Right ventricle myocardium superior (tissue), 1 donor: ENCODE results near the gene NKPD1. TPM values are rescaled to one million over a fixed set of nuclear protein-coding genes. Genes with fewer than 3 reads are reported as not detected.

ENCODE experiments used
- ATAC-seq: fragments of 200-7000 bp; cut with Tn5 transposase; one replicate; pipeline ENCODE4 v1.9.1; 2020; ENCODE audit warnings: mild to moderate bottlenecking; ENCODE audit not compliant: poor library complexity
- DNase-seq: peaks from one replicate; pipeline ENCODE4 v3.0.0-alpha.2; 2020
- intact Hi-C: fragments of 100-400 bp; cut with DNase I; formaldehyde crosslinking; loops from one replicate; pipeline ENCODE4 v1.11.2; 2022
- total RNA-seq: library from RNA; stranded (reverse); fragmentation: NEBNext Ultra II Directional; extraction: Animal tissue kit (Norgen Biotek cat#: 25700); gene quantifications from one replicate; pipeline ENCODE4 v1.2.1, GENCODE V29; 2021
- donor health status: DM: no; HTN: yes; CAD: no; lungs with severe emphysema.

Gene NKPD1
- total RNA-seq, 1 donor from 2014 or later, result not detected

- DNase-seq (no peak), ATAC-seq (peak; percentile 0)
- intact Hi-C loops, result loop anchor here (5.0 kb wide), 1 partner anchor 86 kb away; the partner anchor contains the start of gene PPP1R37
These were observed 17.1 kb upstream of the NKPD1 start, which contains the start of gene TRAPPC6A for GRCh38 chr19:45177817-45178261. TRAPPC6A (minus strand) TSS chr19:45178237; CDS start chr19:45178218, 19 bp downstream.

GRCh38 chr19:45175515-45176345 is 14.9 kb upstream of the NKPD1 start:
- DNase-seq (no peak), ATAC-seq (no peak)
- intact Hi-C loops, result loop anchor here (5.0 kb wide), 1 partner anchor 83 kb away; the partner anchor contains the start of gene PPP1R37

GRCh38 chr19:45173816-45174215 is 13.0 kb upstream of the NKPD1 start:
- ATAC-seq (no peak), DNase-seq (peak; percentile 8)
- intact Hi-C loops, result no loop called here

- no peak for ATAC-seq
- DNase-seq, result peak; percentile 24
These were observed 11.9 kb upstream of the NKPD1 start for GRCh38 chr19:45172611-45173208.

GRCh38 chr19:45172173-45172572 is 11.4 kb upstream of the NKPD1 start:
- intact Hi-C loops, result no loop called here
- DNase-seq, result peak; percentile 42
- peak; percentile 8 for ATAC-seq

More at GRCh38 chr19:45172611-45173208, 11.9 kb upstream of the NKPD1 start:
- intact Hi-C loops, result no loop called here

- ATAC-seq (no peak), DNase-seq (peak; percentile 40)
- intact Hi-C loops, result no loop called here
These were observed 10.4 kb upstream of the NKPD1 start for GRCh38 chr19:45171211-45171623.

- ATAC-seq (no peak), DNase-seq (no peak)
- intact Hi-C loops, result no loop called here
These were observed 9.6 kb upstream of the NKPD1 start for GRCh38 chr19:45170146-45171106.

GRCh38 chr19:45169602-45170001 is 8.8 kb upstream of the NKPD1 start:
- DNase-seq, result no peak
- intact Hi-C loops, result no loop called here

GRCh38 chr19:45168767-45169351 is 8.1 kb upstream of the NKPD1 start:
- no peak for DNase-seq
- ATAC-seq, result no peak
- intact Hi-C loops, result no loop called here

More at GRCh38 chr19:45169602-45170001, 8.8 kb upstream of the NKPD1 start:
- ATAC-seq, result no peak

GRCh38 chr19:45166723-45167252 is 6.0 kb upstream of the NKPD1 start:
- intact Hi-C loops, result no loop called here
- ATAC-seq (no peak), DNase-seq (no peak)

- intact Hi-C loops, result no loop called here
These were observed 4.0 kb upstream of the NKPD1 start for GRCh38 chr19:45164577-45165335.

GRCh38 chr19:45163751-45164460 is 3.1 kb upstream of the NKPD1 start:
- no peak for DNase-seq
- ATAC-seq, result no peak
- intact Hi-C loops, result no loop called here

More at GRCh38 chr19:45164577-45165335, 4.0 kb upstream of the NKPD1 start:
- DNase-seq (peak; percentile 61), ATAC-seq (peak; percentile 65)

- intact Hi-C loops, result no loop called here
- no peak for DNase-seq
- no peak for ATAC-seq
These were observed 2.4 kb upstream of the NKPD1 start for GRCh38 chr19:45163156-45163555.

GRCh38 chr19:45162608-45163143 is 1.9 kb upstream of the NKPD1 start:
- ATAC-seq (no peak), DNase-seq (no peak)
- intact Hi-C loops, result no loop called here

GRCh38 chr19:45161738-45162607 is 1.2 kb upstream of the NKPD1 start:
- DNase-seq (no peak), ATAC-seq (peak; percentile 43)
- intact Hi-C loops, result no loop called here

- intact Hi-C loops, result no loop called here
- no peak for DNase-seq
These were observed 834 bp downstream of the NKPD1 start for GRCh38 chr19:45159971-45160324.

More at GRCh38 chr19:45159971-45160324, 834 bp downstream of the NKPD1 start:
- ATAC-seq, result no peak
